ENCODE data around the gene PDZRN3.

- TF ChIP-seq CTCF (IDR thresholded peaks at IDR 0.05; ENCODE audit: insufficient read depth, low read depth, low read length) (no peak), EZH2 (IDR thresholded peaks at IDR 0.05; ENCODE audit: insufficient read depth, low read length) (no peak)
These were observed 1.4 kb downstream of the PDZRN3 start for GRCh38 chr3:73623346-73623745.

Data from astrocyte (in vitro differentiated cells and primary cell).